Neural progenitor cell (in vitro differentiated cells): ENCODE data around the gene TNFSF10. TPM values are rescaled to one million over a fixed set of nuclear protein-coding genes. Genes with fewer than 3 reads are reported as not detected.
"Not testable (repeated sequence)": the region's sequence is repeated elsewhere in the genome, so short reads cannot be mapped to it uniquely, and the experiment has no call there.

Experiments used
- DNase-seq: peaks from one replicate; pipeline ENCODE4 v3.0.0-alpha.2; 2016; ENCODE audit warnings: low spot score
- H2AFZ ChIP-seq: fragments of 200-600 bp; sonication (generic); replicated peaks from 2 replicates; pipeline ENCODE4 v1.6.1; 2016; ENCODE audit warnings: antibody characterized with exemption
- H3F3A ChIP-seq: fragments of 200-600 bp; sonication (generic); 2 replicates; pipeline ENCODE4 v1.6.1; 2016; ENCODE audit warnings: antibody characterized with exemption, low read depth
- H3K27ac ChIP-seq: fragments of 200-600 bp; sonication (generic); 2 replicates; pipeline ENCODE4 v1.5.1; 2016; ENCODE audit warnings: mild to moderate bottlenecking
- H3K27me3 ChIP-seq: fragments of 200-600 bp; sonication (generic); 2 replicates; pipeline ENCODE4 v1.6.1; 2016; ENCODE audit warnings: mild to moderate bottlenecking, moderate library complexity
- H3K36me3 ChIP-seq: fragments of 200-600 bp; sonication (generic); 2 replicates; pipeline ENCODE4 v1.5.1; 2016
- H3K4me1 ChIP-seq: fragments of 200-600 bp; sonication (generic); 2 replicates; pipeline ENCODE4 v1.6.1; 2016; ENCODE audit warnings: mixed run types
- H3K4me2 ChIP-seq: fragments of 200-600 bp; sonication (generic); 2 replicates; pipeline ENCODE4 v1.6.1; 2016
- H3K4me3 ChIP-seq: fragments of 200-600 bp; sonication (generic); 2 replicates; pipeline ENCODE4 v1.5.1; 2016
- H3K79me2 ChIP-seq: fragments of 200-600 bp; sonication (generic); 2 replicates; pipeline ENCODE4 v1.6.1; 2016; ENCODE audit warnings: low read depth
- H3K9ac ChIP-seq: fragments of 200-600 bp; sonication (generic); 2 replicates; pipeline ENCODE4 v1.6.1; 2016
- H3K9me3 ChIP-seq: fragments of 200-600 bp; sonication (generic); 2 replicates; pipeline ENCODE4 v1.5.1; 2016; ENCODE audit warnings: low read depth
- H4K20me1 ChIP-seq: fragments of 200-600 bp; sonication (generic); 2 replicates; pipeline ENCODE4 v1.6.1; 2016; ENCODE audit warnings: low read depth
- H3K27ac Mint-ChIP-seq: 3 replicates; pipeline ENCODE4 v1.8.0; 2021; ENCODE audit warnings: mixed read lengths
- H3K27me3 Mint-ChIP-seq: 2 replicates; pipeline ENCODE4 v1.8.0; 2022; ENCODE audit warnings: low read depth, mild to moderate bottlenecking, inconsistent platforms, moderate library complexity, mixed read lengths; ENCODE audit not compliant: insufficient read depth
- H3K36me3 Mint-ChIP-seq: 3 replicates; pipeline ENCODE4 v1.8.0; 2021; ENCODE audit warnings: mixed read lengths
- H3K4me1 Mint-ChIP-seq: 3 replicates; pipeline ENCODE4 v1.8.0; 2021; ENCODE audit warnings: mixed read lengths
- H3K4me3 Mint-ChIP-seq: 3 replicates; pipeline ENCODE4 v1.8.0; 2021; ENCODE audit warnings: mild to moderate bottlenecking, moderate library complexity, mixed read lengths
- H3K9me3 Mint-ChIP-seq: 3 replicates; pipeline ENCODE4 v1.8.0; 2020; ENCODE audit warnings: mixed read lengths
- EZH2 ChIP-seq: fragments of 200-600 bp; sonication (generic); IDR thresholded peaks from 2 replicates; pipeline ENCODE4 v1.6.1; 2017; ENCODE audit warnings: antibody characterized with exemption, mild to moderate bottlenecking, moderate library complexity
- EZH2phosphoT487 ChIP-seq: fragments of 200-600 bp; sonication (generic); IDR thresholded peaks from 2 replicates; pipeline ENCODE4 v1.6.1; 2017; ENCODE audit warnings: antibody characterized with exemption
- total RNA-seq: library from RNA; depleted of rRNA; stranded (reverse); fragments of >200 nt; gene quantifications from 2 replicates; pipeline ENCODE4 v1.2.3, GENCODE V29; 2015; ENCODE audit warnings: low replicate concordance
- TF ChIP-seq, protein P1 (sequence below): fragments of 200-600 bp; sonication (generic); IDR thresholded peaks from 2 replicates; pipeline ENCODE4 v1.5.1; 2017; ENCODE audit warnings: antibody characterized with exemption, mild to moderate bottlenecking

The TNFSF10 gene
- total RNA-seq, 1 donor from 2014 or later, result not detected

DNA sequence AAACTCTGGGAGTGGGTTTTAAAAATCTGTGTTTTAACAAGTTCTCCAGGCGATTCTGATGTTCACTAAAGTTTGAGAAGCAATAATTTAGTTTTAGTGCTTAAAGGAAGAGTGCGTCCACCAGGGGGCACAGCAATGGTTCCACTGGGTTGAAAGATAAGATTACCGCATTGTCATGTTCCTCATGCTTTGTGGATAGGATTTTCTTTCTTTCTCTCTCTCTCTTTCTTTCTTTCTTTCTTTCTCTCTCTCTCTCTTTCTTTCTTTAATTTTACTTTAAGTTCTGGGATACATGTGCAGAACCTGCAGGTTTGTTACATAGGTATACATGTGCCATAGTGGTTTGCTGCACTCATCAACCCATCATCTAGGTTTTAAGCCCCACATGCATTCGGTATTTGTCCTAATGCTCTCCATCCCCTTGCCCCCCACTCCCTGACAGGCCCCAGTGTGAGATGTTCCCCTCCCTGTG lies 33.0 kb downstream of the TNFSF10 start:
- DNase-seq, result peak; percentile 72
- not testable (repeated sequence) for H3K27me3 ChIP-seq, H3K79me2 ChIP-seq, H3K4me1 ChIP-seq, H3K27ac Mint-ChIP-seq, H3K36me3 ChIP-seq, H3K9me3 ChIP-seq, H3F3A ChIP-seq, H3K4me2 ChIP-seq, H3K4me3 ChIP-seq, H3K4me1 Mint-ChIP-seq, H3K4me3 Mint-ChIP-seq, H3K36me3 Mint-ChIP-seq, H4K20me1 ChIP-seq, H3K27ac ChIP-seq, H3K9ac ChIP-seq, H3K27me3 Mint-ChIP-seq
- H2AFZ ChIP-seq, result peak overlapping the region; percentile 54
- H3K9me3 Mint-ChIP-seq, result peaks cover 10% of the 10 kb centered on the region
- TF ChIP-seq, protein P1, sequence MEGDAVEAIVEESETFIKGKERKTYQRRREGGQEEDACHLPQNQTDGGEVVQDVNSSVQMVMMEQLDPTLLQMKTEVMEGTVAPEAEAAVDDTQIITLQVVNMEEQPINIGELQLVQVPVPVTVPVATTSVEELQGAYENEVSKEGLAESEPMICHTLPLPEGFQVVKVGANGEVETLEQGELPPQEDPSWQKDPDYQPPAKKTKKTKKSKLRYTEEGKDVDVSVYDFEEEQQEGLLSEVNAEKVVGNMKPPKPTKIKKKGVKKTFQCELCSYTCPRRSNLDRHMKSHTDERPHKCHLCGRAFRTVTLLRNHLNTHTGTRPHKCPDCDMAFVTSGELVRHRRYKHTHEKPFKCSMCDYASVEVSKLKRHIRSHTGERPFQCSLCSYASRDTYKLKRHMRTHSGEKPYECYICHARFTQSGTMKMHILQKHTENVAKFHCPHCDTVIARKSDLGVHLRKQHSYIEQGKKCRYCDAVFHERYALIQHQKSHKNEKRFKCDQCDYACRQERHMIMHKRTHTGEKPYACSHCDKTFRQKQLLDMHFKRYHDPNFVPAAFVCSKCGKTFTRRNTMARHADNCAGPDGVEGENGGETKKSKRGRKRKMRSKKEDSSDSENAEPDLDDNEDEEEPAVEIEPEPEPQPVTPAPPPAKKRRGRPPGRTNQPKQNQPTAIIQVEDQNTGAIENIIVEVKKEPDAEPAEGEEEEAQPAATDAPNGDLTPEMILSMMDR, result peak; percentile 84

DNA sequence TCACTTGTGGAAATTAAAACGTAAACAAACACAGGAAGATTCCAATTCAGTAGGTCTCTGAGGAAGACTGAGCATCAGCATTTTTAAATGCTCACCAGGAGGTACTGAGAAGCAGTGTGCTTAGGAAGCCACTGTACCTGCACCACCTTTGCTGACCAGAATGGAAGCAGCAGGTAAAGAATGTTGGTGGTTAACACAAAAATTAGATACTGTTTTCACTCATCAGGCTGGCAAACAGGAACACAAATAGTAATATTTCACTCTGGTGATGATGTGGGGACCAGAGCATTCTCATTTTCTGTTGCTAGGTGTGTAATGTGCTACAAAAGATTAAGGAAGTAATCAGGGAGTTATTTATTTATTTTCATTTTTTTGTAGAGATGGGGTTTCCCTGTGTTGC lies 45.1 kb downstream of the TNFSF10 start:
- Histone ChIP-seq H2AFZ (peak overlapping the region; percentile 62), H3K4me1 (no peaks in the 10 kb centered on the region), H3K9me3 (no peaks in the 10 kb centered on the region), H3K27me3 (no peaks in the 10 kb centered on the region), H3K9ac (no peak overlapping the region), H3K79me2 (no peaks in the 10 kb centered on the region), H3K4me2 (no peak overlapping the region), H3F3A (no peaks in the 10 kb centered on the region), H3K4me3 (no peak overlapping the region), H3K36me3 (no peaks in the 10 kb centered on the region), H3K27ac (no peak overlapping the region), H4K20me1 (no peaks in the 10 kb centered on the region)
- no peaks in the 10 kb centered on the region for H3K36me3 Mint-ChIP-seq
- H3K4me1 Mint-ChIP-seq, result peaks cover 8% of the 10 kb centered on the region
- peaks cover 7% of the 10 kb centered on the region for H3K9me3 Mint-ChIP-seq
- no peak for DNase-seq
- H3K27ac Mint-ChIP-seq, result no peak overlapping the region
- peaks cover 6% of the 10 kb centered on the region for H3K27me3 Mint-ChIP-seq
- TF ChIP-seq, protein P1, result no peak
- no peak for TF ChIP-seq EZH2phosphoT487
- no peak for TF ChIP-seq EZH2
- no peak overlapping the region for H3K4me3 Mint-ChIP-seq

DNA sequence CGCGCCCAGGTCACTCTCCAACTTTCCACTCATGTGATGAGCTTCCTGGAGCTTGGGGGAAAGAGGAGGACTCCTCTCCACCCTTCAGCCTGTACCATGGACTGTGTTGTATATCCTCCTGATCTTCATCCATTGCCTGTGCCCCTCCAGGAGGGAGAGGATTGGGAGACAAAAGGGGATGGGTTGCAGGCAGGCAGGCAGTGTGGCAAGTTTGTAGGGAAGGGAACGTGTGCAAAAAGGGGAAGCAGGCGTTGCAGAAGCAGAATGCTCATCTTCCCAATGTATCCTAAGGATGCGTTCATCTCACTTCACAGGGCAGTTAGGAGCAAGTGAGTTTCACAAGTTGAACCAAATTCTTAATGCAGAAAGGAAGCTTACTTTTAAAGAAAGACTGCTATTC lies 46.9 kb downstream of the TNFSF10 start:
- Histone ChIP-seq H4K20me1 (no peaks in the 10 kb centered on the region), H3K4me3 (no peak overlapping the region), H3K27ac (no peak overlapping the region), H3K4me2 (peak overlapping the region; percentile 49), H3K27me3 (no peaks in the 10 kb centered on the region), H3K9ac (no peak overlapping the region), H3K79me2 (no peaks in the 10 kb centered on the region), H3K9me3 (no peaks in the 10 kb centered on the region), H2AFZ (peak overlapping the region; percentile 62), H3F3A (no peaks in the 10 kb centered on the region), H3K4me1 (no peaks in the 10 kb centered on the region), H3K36me3 (no peaks in the 10 kb centered on the region)
- no peak overlapping the region for H3K27ac Mint-ChIP-seq
- no peak for DNase-seq
- H3K4me3 Mint-ChIP-seq, result peak overlapping the region; percentile 30
- H3K27me3 Mint-ChIP-seq, result peaks cover 6% of the 10 kb centered on the region
- peaks cover 6% of the 10 kb centered on the region for H3K9me3 Mint-ChIP-seq
- H3K4me1 Mint-ChIP-seq, result peaks cover 8% of the 10 kb centered on the region
- no peak for TF ChIP-seq EZH2phosphoT487
- TF ChIP-seq, protein P1, result no peak
- TF ChIP-seq EZH2, result no peak
- no peaks in the 10 kb centered on the region for H3K36me3 Mint-ChIP-seq

DNA sequence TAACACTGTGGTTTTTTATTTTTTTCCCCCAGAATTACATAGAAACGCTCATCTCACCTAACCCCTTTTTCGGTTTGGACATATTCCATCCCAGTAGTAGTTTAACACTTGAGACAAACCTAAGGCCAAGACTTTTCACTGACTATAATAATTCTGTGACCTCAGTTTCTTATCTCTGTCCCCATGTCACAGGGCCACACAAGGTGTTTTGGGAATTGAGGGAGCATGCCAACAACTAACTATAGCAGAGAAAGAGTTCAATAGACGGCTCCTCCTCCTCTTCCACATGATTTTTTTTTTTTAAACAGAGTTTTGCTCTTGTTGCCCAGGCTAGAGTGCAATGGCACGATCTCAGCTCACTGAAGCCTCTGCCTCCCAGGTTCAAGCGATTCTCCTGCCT lies 47.5 kb downstream of the TNFSF10 start:
- Mint-ChIP-seq H3K27me3 (peaks cover 6% of the 10 kb centered on the region), H3K4me3 (no peak overlapping the region), H3K27ac (no peak overlapping the region), H3K9me3 (peaks cover 6% of the 10 kb centered on the region), H3K4me1 (peaks cover 8% of the 10 kb centered on the region), H3K36me3 (no peaks in the 10 kb centered on the region)
- Histone ChIP-seq H3K4me1 (no peaks in the 10 kb centered on the region), H3K4me2 (no peak overlapping the region), H3K79me2 (no peaks in the 10 kb centered on the region), H4K20me1 (no peaks in the 10 kb centered on the region), H3F3A (no peaks in the 10 kb centered on the region), H3K9ac (no peak overlapping the region), H3K9me3 (no peaks in the 10 kb centered on the region), H3K4me3 (no peak overlapping the region), H3K27ac (no peak overlapping the region), H3K27me3 (no peaks in the 10 kb centered on the region), H2AFZ (no peak overlapping the region), H3K36me3 (no peaks in the 10 kb centered on the region)
- DNase-seq, result no peak
- TF ChIP-seq EZH2, result no peak
- TF ChIP-seq EZH2phosphoT487, result no peak
- TF ChIP-seq, protein P1, result no peak
